ENCODE measurements around the gene ZNF516. TPM values are rescaled to one million over a fixed set of nuclear protein-coding genes. Genes with fewer than 3 reads are reported as not detected.
A peak's percentile ranks its signal among the peaks of the same experiment; 100 is the strongest.

The ZNF516 gene
- total RNA-seq, 1 experiment from 2014 or later = 28.3 TPM

- no peak for TF ChIP-seq CTCF (IDR thresholded peaks at IDR 0.05; ENCODE audit: unreplicated experiment)
- Mint-ChIP-seq H3K27me3 (ENCODE audit: insufficient read depth, unreplicated experiment) (no peaks in the 10 kb centered on the region), H3K36me3 (ENCODE audit: insufficient read depth, unreplicated experiment) (peaks cover 21% of the 10 kb centered on the region), H3K4me1 (ENCODE audit: insufficient read depth, unreplicated experiment) (peaks cover 13% of the 10 kb centered on the region), H3K4me3 (ENCODE audit: unreplicated experiment) (no peak overlapping the region), H3K27ac (ENCODE audit: low read depth, unreplicated experiment) (no peak overlapping the region), H3K9me3 (ENCODE audit: unreplicated experiment) (no peaks in the 10 kb centered on the region)
- BruUV-seq (replicated peaks) = no TSS peak
- CTCF ChIA-PET = interaction anchor here (0.7 to 1.1 kb wide), 2 partner anchors 303 to 308 kb away, joined by 5 to 6 read pairs; no protein-coding TSS in a partner anchor
- intact Hi-C loops (cut with micrococcal nuclease) = no loop called here
- POLR2A ChIA-PET = interaction anchor here (1.2 kb wide), 1 partner anchor 67 kb away, joined by 4 read pairs; no protein-coding TSS in a partner anchor
- DNase-seq (ENCODE audit: unreplicated experiment) = no peak
Measured at GRCh38 chr18:76406791-76407190, 88.3 kb downstream of the ZNF516 start.

GRCh38 chr18:76405681-76406356 lies 89.2 kb downstream of the ZNF516 start:
- no TSS peak for BruUV-seq (replicated peaks)
- H3K9me3 Mint-ChIP-seq (ENCODE audit: unreplicated experiment) = no peaks in the 10 kb centered on the region
- DNase-seq (ENCODE audit: unreplicated experiment) = peak; percentile 47
- intact Hi-C loops (cut with micrococcal nuclease) = no loop called here
- H3K36me3 Mint-ChIP-seq (ENCODE audit: insufficient read depth, unreplicated experiment) = peaks cover 21% of the 10 kb centered on the region
- peak; percentile 53 for TF ChIP-seq CTCF (IDR thresholded peaks at IDR 0.05; ENCODE audit: unreplicated experiment)
- ChIA-PET CTCF (interaction anchor here (1.2 kb wide), 1 partner anchor 281 kb away, joined by 6 read pairs; no protein-coding TSS in a partner anchor), POLR2A (no interaction called here)
- H3K4me1 Mint-ChIP-seq (ENCODE audit: insufficient read depth, unreplicated experiment) = peaks cover 7% of the 10 kb centered on the region
- no peak overlapping the region for H3K27ac Mint-ChIP-seq (ENCODE audit: low read depth, unreplicated experiment)
- no peak overlapping the region for H3K4me3 Mint-ChIP-seq (ENCODE audit: unreplicated experiment)
- no peaks in the 10 kb centered on the region for H3K27me3 Mint-ChIP-seq (ENCODE audit: insufficient read depth, unreplicated experiment)

- no peak for TF ChIP-seq CTCF (IDR thresholded peaks at IDR 0.05; ENCODE audit: unreplicated experiment)
- DNase-seq (ENCODE audit: unreplicated experiment) = no peak
- H3K9me3 Mint-ChIP-seq (ENCODE audit: unreplicated experiment) = no peaks in the 10 kb centered on the region
- intact Hi-C loops (cut with micrococcal nuclease) = no loop called here
- H3K4me3 Mint-ChIP-seq (ENCODE audit: unreplicated experiment) = no peak overlapping the region
- BruUV-seq (replicated peaks) = no TSS peak
- no peak overlapping the region for H3K27ac Mint-ChIP-seq (ENCODE audit: low read depth, unreplicated experiment)
- CTCF ChIA-PET = interaction anchor here (1.0 to 1.6 kb wide), 3 partner anchors 214 to 282 kb away, joined by 4 to 6 read pairs (median 4); no protein-coding TSS in a partner anchor
- peaks cover 18% of the 10 kb centered on the region for H3K36me3 Mint-ChIP-seq (ENCODE audit: insufficient read depth, unreplicated experiment)
- POLR2A ChIA-PET = interaction anchor here (0.7 kb wide), 1 partner anchor 187 kb away, joined by 3 read pairs; no protein-coding TSS in a partner anchor
- H3K27me3 Mint-ChIP-seq (ENCODE audit: insufficient read depth, unreplicated experiment) = no peaks in the 10 kb centered on the region
- peaks cover 4% of the 10 kb centered on the region for H3K4me1 Mint-ChIP-seq (ENCODE audit: insufficient read depth, unreplicated experiment)
Measured at GRCh38 chr18:76405280-76405679, 89.8 kb downstream of the ZNF516 start.

- no peak for DNase-seq (ENCODE audit: unreplicated experiment)
- Mint-ChIP-seq H3K27ac (ENCODE audit: low read depth, unreplicated experiment) (no peak overlapping the region), H3K4me3 (ENCODE audit: unreplicated experiment) (no peak overlapping the region), H3K4me1 (ENCODE audit: insufficient read depth, unreplicated experiment) (peaks cover 4% of the 10 kb centered on the region), H3K27me3 (ENCODE audit: insufficient read depth, unreplicated experiment) (no peaks in the 10 kb centered on the region), H3K9me3 (ENCODE audit: unreplicated experiment) (no peaks in the 10 kb centered on the region), H3K36me3 (ENCODE audit: insufficient read depth, unreplicated experiment) (peaks cover 17% of the 10 kb centered on the region)
- TF ChIP-seq CTCF (IDR thresholded peaks at IDR 0.05; ENCODE audit: unreplicated experiment) = no peak
- intact Hi-C loops (cut with micrococcal nuclease) = no loop called here
- ChIA-PET CTCF (interaction anchor here (1.0 to 1.6 kb wide), 4 partner anchors 215 to 305 kb away, joined by 4 to 6 read pairs (median 4); no protein-coding TSS in a partner anchor), POLR2A (no interaction called here)
- no TSS peak for BruUV-seq (replicated peaks)
Measured at GRCh38 chr18:76404345-76404831, 90.7 kb downstream of the ZNF516 start.
